ENCODE measurements around the gene PDLIM3.
A peak's percentile ranks its signal among the peaks of the same experiment; 100 is the strongest.
"Not testable (repeated sequence)": the region's sequence is repeated elsewhere in the genome, so short reads cannot be mapped to it uniquely, and the experiment has no call there.

The PDLIM3 gene

GRCh38 chr4:185513489-185514181 lies 21.7 kb downstream of the PDLIM3 start:
- no peak for DNase-seq (ENCODE audit: low read depth, low spot score)
- TF ChIP-seq CTCF (IDR thresholded peaks at IDR 0.05; ENCODE audit: low read depth, low read length), result no peak
- no peak overlapping the region for H3K4me3 ChIP-seq (ENCODE audit: low read depth, low read length)
- in situ Hi-C loops (cut with HindIII; ENCODE audit: low sequenced_read_pairs), result no loop called here

- DNase-seq (ENCODE audit: low read depth, low spot score), result peak; percentile 50
- in situ Hi-C loops (cut with HindIII; ENCODE audit: low sequenced_read_pairs), result no loop called here
- no peak overlapping the region for H3K4me3 ChIP-seq (ENCODE audit: low read depth, low read length)
- TF ChIP-seq CTCF (IDR thresholded peaks at IDR 0.05; ENCODE audit: low read depth, low read length), result no peak
These were observed 22.8 kb downstream of the PDLIM3 start for GRCh38 chr4:185512516-185512915.

GRCh38 chr4:185511243-185511642 lies 24.1 kb downstream of the PDLIM3 start:
- DNase-seq (ENCODE audit: low read depth, low spot score); H3K4me3 ChIP-seq (ENCODE audit: low read depth, low read length); in situ Hi-C loops (cut with HindIII; ENCODE audit: low sequenced_read_pairs): not testable (repeated sequence)

GRCh38 chr4:185510806-185511205 lies 24.5 kb downstream of the PDLIM3 start:
- TF ChIP-seq CTCF (IDR thresholded peaks at IDR 0.05; ENCODE audit: low read depth, low read length), result no peak
- no peak overlapping the region for H3K4me3 ChIP-seq (ENCODE audit: low read depth, low read length)
- DNase-seq (ENCODE audit: low read depth, low spot score), result no peak
- in situ Hi-C loops (cut with HindIII; ENCODE audit: low sequenced_read_pairs), result no loop called here

- no peak overlapping the region for H3K4me3 ChIP-seq (ENCODE audit: low read depth, low read length)
- in situ Hi-C loops (cut with HindIII; ENCODE audit: low sequenced_read_pairs), result no loop called here
- DNase-seq (ENCODE audit: low read depth, low spot score), result no peak
- TF ChIP-seq CTCF (IDR thresholded peaks at IDR 0.05; ENCODE audit: low read depth, low read length), result no peak
These were observed 27.1 kb downstream of the PDLIM3 start for GRCh38 chr4:185508181-185508580.

- in situ Hi-C loops (cut with HindIII; ENCODE audit: low sequenced_read_pairs), result no loop called here
- no peak overlapping the region for H3K4me3 ChIP-seq (ENCODE audit: low read depth, low read length)
- DNase-seq (ENCODE audit: low read depth, low spot score), result no peak
- TF ChIP-seq CTCF (IDR thresholded peaks at IDR 0.05; ENCODE audit: low read depth, low read length), result no peak
These were observed 28.9 kb downstream of the PDLIM3 start for GRCh38 chr4:185506422-185506821.

GRCh38 chr4:185504098-185505047 lies 30.9 kb downstream of the PDLIM3 start:
- in situ Hi-C loops (cut with HindIII; ENCODE audit: low sequenced_read_pairs), result no loop called here
- no peak for TF ChIP-seq CTCF (IDR thresholded peaks at IDR 0.05; ENCODE audit: low read depth, low read length)
- DNase-seq (ENCODE audit: low read depth, low spot score), result peak; percentile 33
- H3K4me3 ChIP-seq (ENCODE audit: low read depth, low read length), result peak overlapping the region; percentile 4

Data from astrocyte of the spinal cord (primary cell).